Non-pigmented ciliary epithelial cell (primary cell): ENCODE measurements around the gene CHST14.

Source experiments
- DNase-seq: peaks from one replicate; pipeline ENCODE4 v3.0.0-alpha.2; 2010; ENCODE audit warnings: low read depth

Gene CHST14

DNA sequence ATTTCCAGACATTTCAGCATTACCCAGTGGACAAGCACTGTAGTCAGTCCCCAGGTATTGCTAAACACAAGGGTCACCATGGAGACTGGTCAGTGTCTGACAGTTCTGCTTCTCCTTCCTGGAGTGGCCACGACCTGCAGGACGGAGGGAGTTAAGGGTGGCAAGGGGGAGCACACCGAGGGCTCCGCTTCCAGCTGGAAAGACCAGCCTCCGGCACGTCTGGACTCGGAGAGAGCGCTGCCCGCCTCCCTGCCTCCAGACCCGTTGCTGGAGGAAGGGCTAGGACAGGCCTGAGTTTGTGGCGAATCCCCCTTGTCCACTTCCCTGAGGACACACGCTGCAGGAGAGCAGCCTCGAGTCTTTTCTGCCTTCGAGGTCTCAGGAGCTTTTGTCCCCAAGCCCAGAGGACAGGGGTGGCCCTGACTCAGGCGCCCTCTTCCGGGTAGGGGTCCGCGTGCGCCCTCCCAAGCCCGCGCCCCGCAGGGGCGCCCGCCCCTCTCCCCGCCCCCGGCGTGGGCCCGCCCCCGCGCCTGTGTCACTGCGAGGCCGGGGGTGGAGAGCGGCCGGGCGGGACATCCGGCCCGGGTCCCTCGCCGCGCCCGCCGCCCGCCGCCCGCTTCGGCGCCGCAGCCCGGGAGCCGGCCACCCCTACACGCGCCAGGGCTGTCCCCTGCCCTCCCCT, at the start of gene CHST14:
TSS of gene CHST14 (plus strand) at position 562 of the 682 bp plus-strand sequence. CDS start 230 bp downstream, outside the sequence.
- DNase-seq, result no peak

- no peak for DNase-seq
Measured at GRCh38 chr15:40421246-40422157, 49.3 kb upstream of the CHST14 start.

GRCh38 chr15:40424483-40425115, 46.2 kb upstream of the CHST14 start:
- DNase-seq, result no peak

DNA sequence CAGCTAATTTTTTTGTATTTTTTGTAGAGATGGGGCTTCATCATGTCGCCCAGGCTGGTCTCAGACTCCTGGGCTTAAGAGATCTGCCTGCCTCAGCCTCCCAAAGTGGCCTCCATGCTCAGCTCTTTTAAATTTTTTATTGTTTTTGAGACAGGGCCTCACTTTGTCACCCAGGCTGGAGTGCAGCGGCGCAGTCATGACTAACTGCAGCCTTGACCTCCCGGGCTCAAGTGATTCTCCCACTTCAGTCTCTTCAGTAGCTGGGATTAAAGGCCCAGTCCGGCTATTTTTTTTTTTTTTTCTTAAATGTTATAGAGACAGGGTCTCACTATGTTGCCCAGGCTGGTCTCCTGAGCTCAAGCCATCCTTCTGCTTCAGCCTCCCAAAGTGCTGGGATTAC, 45.1 kb upstream of the CHST14 start:
- DNase-seq, result no peak

GRCh38 chr15:40427188-40427587, 43.6 kb upstream of the CHST14 start:
- no peak for DNase-seq

- DNase-seq, result no peak
Measured at GRCh38 chr15:40428185-40428584, 42.6 kb upstream of the CHST14 start.

- no peak for DNase-seq
Measured at GRCh38 chr15:40429068-40429710, 41.6 kb upstream of the CHST14 start.

GRCh38 chr15:40430271-40430805, 40.4 kb upstream of the CHST14 start:
- no peak for DNase-seq

DNA sequence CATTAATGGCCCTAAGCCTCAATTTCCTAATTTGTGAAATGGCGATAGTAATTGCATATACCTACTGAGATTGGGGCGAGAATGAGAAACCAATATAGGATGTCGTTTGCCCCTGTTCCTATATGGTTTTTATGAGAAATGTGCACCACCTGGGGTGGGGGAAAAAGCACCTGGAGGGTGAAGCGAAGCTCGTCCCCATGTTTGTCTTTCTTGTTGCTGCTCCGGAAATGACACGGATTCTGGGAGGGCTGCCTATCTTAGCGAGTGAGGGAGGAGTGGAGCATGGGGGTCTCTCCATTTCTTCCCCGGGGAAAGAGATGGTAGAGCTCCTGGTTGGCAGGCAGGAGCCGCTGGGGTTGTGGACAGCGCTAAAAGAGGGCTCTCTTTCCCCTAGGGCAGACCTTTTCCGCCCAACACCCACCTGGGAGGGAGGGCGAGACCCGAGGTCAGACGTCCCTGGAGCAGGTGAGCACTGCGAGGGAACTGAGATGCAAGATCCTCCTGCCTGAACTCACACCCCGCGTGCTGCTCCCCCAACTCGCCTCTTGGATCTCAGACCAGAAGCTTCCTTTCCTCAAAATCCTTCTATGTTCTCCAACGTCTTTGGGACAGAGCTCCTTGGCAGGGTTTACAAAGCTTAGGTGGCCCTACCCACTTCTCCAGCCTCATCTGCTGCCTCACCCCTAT, 35.6 kb upstream of the CHST14 start:
- no peak for DNase-seq

GRCh38 chr15:40435710-40436089, 35.1 kb upstream of the CHST14 start:
- no peak for DNase-seq

- DNase-seq, result no peak
Measured at GRCh38 chr15:40436116-40436891, 34.5 kb upstream of the CHST14 start.

DNA sequence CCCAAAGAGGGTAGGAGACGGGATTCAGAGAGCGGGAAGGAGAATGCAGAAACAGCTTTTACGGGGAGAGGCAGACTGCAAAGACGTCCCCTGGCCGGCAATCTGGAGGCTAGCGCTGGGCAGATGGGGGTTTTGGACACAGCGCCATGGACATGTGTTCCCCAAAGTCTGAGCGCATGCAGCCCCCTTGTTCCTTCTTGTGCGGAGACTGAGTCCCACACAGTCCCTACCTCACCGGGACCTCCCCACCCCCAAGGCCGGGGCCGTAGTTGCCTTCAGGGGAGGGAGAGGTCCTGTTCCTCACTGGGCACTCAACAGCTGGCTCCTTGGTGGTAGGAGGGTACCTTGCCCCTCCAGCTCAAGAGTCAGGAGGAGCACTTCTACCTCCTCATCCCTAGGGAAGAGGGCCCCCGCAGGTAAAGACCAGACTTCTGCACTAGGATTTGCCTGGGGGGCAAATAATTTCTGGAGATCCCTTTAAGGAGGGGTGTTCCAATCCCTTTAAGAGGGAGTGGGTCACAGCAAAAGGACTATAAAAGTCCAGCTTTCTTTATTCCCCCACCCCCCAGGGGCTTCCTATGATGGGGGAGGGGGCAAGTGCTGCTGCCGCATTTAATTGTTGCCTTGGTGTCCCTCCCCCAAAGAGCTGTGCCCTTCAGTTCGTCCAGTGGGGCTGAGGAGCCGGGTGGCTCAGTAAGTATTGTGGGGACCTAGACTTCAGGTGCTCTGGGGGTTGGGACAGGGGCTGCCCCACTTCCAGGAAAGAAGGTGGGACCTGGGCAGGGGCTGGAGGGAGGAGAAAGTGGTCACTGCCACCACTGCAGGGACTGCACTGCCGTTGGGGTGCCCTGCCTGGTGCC, 33.7 kb upstream of the CHST14 start:
- DNase-seq, result no peak

- no peak for DNase-seq
Measured at GRCh38 chr15:40437752-40438687, 32.8 kb upstream of the CHST14 start.

- no peak for DNase-seq
Measured at GRCh38 chr15:40438712-40439111, 32.1 kb upstream of the CHST14 start.

- DNase-seq, result no peak
Measured at GRCh38 chr15:40439461-40439959, 31.3 kb upstream of the CHST14 start.

DNA sequence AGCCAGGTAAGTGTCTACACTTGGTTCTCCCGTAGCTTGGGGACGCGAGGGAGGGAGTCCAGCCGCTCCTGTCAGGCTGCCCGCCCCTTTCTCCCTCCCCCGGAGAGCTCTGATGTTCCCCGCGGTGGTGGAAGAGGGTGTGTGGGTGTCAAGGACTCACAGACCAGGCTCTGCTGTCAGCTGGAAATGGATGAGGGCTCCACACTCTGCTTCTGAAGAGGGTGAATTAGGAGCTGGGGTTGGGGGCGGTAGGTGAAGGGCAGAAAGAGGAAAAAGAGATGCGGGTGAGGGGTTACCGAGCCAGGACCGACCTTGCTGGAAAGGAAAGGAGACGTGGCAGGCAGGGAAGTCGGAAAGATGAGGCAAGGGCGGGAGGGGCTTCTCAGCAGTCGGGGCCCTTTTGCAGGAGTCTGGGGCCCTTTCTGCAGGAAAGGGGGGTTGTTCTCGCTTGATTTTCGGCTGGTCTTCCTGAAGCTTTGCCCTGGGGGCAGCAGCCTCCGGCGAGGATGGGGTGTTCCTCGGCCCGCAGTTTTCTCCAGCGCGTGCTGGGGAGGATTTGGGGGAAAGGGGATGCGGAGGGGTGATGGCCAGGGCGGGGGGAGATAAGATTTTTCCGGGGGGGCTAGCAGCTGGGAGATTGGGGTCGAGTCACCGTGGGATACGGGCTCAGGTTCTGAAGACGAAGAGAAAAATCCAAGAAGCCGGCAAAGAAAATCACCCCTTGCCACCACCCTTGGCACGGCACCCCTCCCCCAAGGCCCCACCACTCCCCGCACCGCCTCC, 30.6 kb upstream of the CHST14 start:
- DNase-seq, result no peak

DNA sequence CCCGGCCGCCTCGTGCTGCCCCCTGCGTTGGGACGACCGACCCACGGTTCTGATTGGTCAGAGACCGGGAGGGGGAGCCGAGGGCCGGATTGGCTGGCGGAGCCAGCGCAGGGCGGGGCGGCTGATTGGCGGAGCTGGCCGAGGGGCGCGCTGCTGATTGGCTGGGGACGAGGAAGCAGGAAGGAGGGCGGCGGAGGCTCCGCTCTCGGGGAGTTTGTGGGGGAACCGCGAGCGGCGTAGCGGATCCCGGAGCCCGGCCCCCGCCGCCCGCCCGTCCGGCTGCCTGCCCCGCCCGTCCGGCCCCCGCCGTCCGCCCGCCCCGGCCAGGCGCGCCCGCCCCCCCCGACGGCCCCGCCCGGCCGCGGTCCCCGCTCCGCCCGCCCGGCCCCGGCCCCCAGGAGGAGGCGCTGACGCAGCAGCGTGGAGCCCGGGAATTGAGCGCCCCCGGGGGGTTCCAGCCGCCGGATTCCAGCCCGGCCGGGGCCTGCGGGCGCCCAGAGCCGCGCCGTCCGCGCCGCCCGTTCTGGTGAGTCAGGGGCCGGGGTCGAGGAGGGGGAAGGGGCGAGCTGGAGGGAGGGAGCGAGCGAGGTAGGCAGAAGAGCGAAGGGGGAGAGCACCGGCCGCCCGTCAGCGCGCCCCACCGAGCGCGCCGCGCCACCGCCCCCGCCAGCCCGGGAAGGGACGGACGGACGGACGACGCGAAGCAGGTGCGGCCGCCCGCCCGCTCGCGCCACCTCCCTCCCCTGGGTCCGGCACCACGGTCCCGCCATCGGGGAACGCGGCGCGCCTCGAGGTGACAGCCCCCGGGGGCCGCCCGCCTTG, 29.8 kb upstream of the CHST14 start, which contains the start of gene BAHD1:
TSS of gene BAHD1 (plus strand) at position 211 of the 822 bp plus-strand sequence. CDS start 17,512 bp downstream, outside the sequence.
- peak; percentile 60 for DNase-seq
